BJ (cell line): Measurements from ENCODE around the gene CCDC88C. TPM values are rescaled to one million over a fixed set of nuclear protein-coding genes. Genes with fewer than 3 reads are reported as not detected.

Experiments used
- CTCF ChIA-PET: fragments of 350-600 bp; formaldehyde crosslinking; extraction: SDS; loops from one replicate; lab custom pipeline; 2021; ENCODE audit warnings: antibody characterized with exemption, inconsistent platforms; lab: Yijun Ruan, JAX
- POLR2A ChIA-PET: fragments of 300-600 bp; sonication (Branson Sonifier 250); formaldehyde crosslinking; extraction: SDS; loops from one replicate; lab custom pipeline; 2021; ENCODE audit warnings: antibody characterized with exemption; lab: Charles Lee
- DNase-seq: peaks from one replicate; pipeline ENCODE4 v3.0.0-alpha.2; 2011; ENCODE audit warnings: low read depth
- H3K27me3 ChIP-seq: 2 replicates; pipeline ENCODE4 v1.6.0; 2011; ENCODE audit warnings: low read length; ENCODE audit not compliant: control insufficient read depth, insufficient read depth
- H3K36me3 ChIP-seq: 2 replicates; pipeline ENCODE4 v1.5.1; 2011; ENCODE audit warnings: low read length; ENCODE audit not compliant: control insufficient read depth, insufficient read depth
- H3K4me3 ChIP-seq: 2 replicates; pipeline ENCODE4 v1.5.1; 2011; ENCODE audit warnings: low read depth, mild to moderate bottlenecking, control low read depth, low read length
- CTCF ChIP-seq: IDR thresholded peaks from 2 replicates; pipeline ENCODE4 v1.5.1; 2011; ENCODE audit warnings: low read depth, mild to moderate bottlenecking, control low read depth, inconsistent platforms, low read length, moderate library complexity; ENCODE audit not compliant: insufficient read depth
- polyA plus RNA-seq: library from polyadenylated mRNA; depleted of rRNA; stranded (reverse); fragments of >200 nt; gene quantifications from 2 replicates; pipeline ENCODE4 v1.2.3, GENCODE V29; 2011

CCDC88C gene
- polyA plus RNA-seq, 1 experiment, result not detected

GRCh38 chr14:91392623-91393303 lies 24.9 kb downstream of the CCDC88C start:
- ChIA-PET POLR2A (no interaction called here), CTCF (no interaction called here)
- no peak overlapping the region for H3K4me3 ChIP-seq
- DNase-seq, result no peak
- H3K36me3 ChIP-seq, result no peaks in the 10 kb centered on the region
- TF ChIP-seq CTCF, result no peak
- peaks cover 5% of the 10 kb centered on the region; the same call in 1 of the 2 replicates for H3K27me3 ChIP-seq

DNA sequence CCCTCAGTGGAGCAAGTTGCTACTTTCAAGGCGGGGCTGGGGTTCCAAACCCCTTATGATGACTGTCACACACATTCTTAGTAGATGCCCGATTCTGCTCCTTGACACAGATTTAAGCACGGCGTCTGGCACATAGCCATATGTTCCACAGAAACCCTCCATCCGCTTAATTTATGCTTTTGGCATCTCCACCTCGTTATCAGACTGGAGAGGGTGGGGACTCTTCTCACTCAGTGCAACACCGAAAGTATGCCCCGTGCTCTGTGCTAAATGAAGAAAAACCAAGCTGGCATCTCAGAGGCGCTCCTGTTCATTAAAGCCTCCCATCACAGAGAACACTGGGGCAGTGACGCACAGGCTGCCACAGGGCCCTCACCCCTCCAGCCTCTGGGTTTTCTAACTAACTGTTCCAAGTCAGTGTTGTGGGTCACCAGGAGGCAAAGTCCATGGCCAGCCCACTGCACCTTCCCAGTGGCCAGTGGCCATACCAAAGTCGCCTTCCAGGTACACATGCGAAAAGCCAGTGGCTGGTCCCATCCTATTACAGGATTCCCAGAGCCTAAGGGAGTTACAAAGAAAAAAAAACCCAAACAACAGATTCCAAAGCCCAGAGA lies 27.3 kb downstream of the CCDC88C start:
- Histone ChIP-seq H3K4me3 (no peak overlapping the region), H3K36me3 (no peaks in the 10 kb centered on the region), H3K27me3 (no peaks in the 10 kb centered on the region; the same call in 1 of the 2 replicates)
- no peak for TF ChIP-seq CTCF
- ChIA-PET POLR2A (no interaction called here), CTCF (interaction anchor here (0.7 kb wide), 1 partner anchor 12 kb away, joined by 3 read pairs; no protein-coding TSS in a partner anchor)
- no peak for DNase-seq

GRCh38 chr14:91389150-91389549 lies 28.5 kb downstream of the CCDC88C start:
- DNase-seq, result no peak
- Histone ChIP-seq H3K4me3 (no peak overlapping the region), H3K36me3 (no peaks in the 10 kb centered on the region), H3K27me3 (no peaks in the 10 kb centered on the region; the same call in 1 of the 2 replicates)
- CTCF ChIA-PET, result no interaction called here
- POLR2A ChIA-PET, result no interaction called here
- no peak for TF ChIP-seq CTCF

DNA sequence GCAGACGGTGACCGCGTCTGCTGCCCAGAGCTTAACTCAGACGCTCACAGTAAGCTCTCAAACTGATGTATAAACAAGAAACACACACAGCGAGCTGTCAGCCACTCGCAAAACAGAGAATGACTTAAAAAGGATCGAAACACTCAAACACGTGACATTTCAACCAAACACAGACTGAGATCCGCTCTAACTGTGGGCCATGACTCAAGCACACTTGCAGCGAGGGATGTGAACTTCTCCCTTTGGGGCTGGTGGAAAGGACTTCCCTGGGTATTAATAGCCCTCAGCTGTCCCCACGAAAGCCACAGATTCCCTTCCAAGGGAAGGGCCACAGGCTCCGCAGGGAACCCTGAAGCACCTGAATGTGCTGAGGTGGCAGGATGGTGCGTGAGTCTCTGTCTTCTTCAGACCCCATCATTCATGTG lies 29.1 kb downstream of the CCDC88C start:
- CTCF ChIA-PET, result no interaction called here
- no peaks in the 10 kb centered on the region for H3K36me3 ChIP-seq
- DNase-seq, result no peak
- no peaks in the 10 kb centered on the region; the same call in 1 of the 2 replicates for H3K27me3 ChIP-seq
- TF ChIP-seq CTCF, result no peak
- H3K4me3 ChIP-seq, result no peak overlapping the region
- POLR2A ChIA-PET, result no interaction called here

DNA sequence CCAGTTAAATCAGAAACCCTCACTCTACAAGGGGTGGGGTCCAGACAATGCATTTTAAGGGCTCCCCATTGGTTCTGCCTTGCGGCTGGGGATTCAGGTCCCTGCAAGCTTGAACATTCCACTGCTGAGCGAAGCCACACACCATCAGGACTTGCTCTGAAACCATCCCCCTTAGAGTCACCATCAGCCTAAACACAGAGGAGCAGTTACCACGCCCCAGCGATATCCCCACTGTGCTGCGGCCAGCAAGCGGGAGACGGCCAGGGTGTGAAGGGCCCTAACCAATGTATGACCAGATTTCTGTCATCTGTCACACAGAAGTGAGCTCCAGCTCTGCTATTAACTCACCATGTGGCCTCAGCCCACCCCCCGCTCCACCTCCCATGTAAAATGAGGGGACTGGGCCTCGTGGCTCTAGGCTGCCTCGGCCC lies 29.7 kb downstream of the CCDC88C start:
- no peak for TF ChIP-seq CTCF
- H3K36me3 ChIP-seq, result no peaks in the 10 kb centered on the region
- ChIA-PET POLR2A (no interaction called here), CTCF (no interaction called here)
- no peak for DNase-seq
- H3K4me3 ChIP-seq, result no peak overlapping the region
- no peaks in the 10 kb centered on the region; the same call in 1 of the 2 replicates for H3K27me3 ChIP-seq
